DND-41 (cell line): ENCODE data around the gene TRAF1.

ENCODE experiments used
- EZH2 ChIP-seq: IDR thresholded peaks from 3 replicates; pipeline ENCODE4 v1.6.1; 2012; ENCODE audit warnings: borderline replicate concordance, low read depth, mild to moderate bottlenecking, moderate library complexity, low read length, inconsistent platforms; ENCODE audit not compliant: severe bottlenecking
- TF ChIP-seq, protein P1 (sequence below): IDR thresholded peaks from 2 replicates; pipeline ENCODE4 v1.5.1; 2012; ENCODE audit warnings: borderline replicate concordance, low read length, moderate library complexity, mild to moderate bottlenecking; ENCODE audit not compliant: poor library complexity, severe bottlenecking; ENCODE audit errors: extremely low read depth

DNA sequence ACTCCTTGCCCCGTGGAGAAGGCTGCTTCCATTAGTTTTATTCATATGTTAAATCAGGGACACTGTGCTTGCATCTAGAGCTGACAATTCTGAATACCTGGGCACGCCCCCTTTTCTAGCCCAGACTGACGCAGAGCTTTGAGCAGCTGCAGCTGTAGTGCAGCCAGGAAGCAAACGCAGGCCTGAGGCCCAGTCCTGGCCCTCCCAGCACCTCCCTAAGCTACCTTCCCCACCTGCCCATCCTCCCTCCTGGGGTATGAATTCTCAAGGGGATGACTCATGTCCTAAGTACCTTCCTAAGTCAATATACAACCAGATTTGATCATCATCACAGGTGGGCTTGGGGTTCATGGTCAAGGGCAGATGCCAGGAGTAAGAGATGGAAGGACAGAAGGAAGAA is 53.1 kb downstream of the TRAF1 start:
- TF ChIP-seq, protein P1, sequence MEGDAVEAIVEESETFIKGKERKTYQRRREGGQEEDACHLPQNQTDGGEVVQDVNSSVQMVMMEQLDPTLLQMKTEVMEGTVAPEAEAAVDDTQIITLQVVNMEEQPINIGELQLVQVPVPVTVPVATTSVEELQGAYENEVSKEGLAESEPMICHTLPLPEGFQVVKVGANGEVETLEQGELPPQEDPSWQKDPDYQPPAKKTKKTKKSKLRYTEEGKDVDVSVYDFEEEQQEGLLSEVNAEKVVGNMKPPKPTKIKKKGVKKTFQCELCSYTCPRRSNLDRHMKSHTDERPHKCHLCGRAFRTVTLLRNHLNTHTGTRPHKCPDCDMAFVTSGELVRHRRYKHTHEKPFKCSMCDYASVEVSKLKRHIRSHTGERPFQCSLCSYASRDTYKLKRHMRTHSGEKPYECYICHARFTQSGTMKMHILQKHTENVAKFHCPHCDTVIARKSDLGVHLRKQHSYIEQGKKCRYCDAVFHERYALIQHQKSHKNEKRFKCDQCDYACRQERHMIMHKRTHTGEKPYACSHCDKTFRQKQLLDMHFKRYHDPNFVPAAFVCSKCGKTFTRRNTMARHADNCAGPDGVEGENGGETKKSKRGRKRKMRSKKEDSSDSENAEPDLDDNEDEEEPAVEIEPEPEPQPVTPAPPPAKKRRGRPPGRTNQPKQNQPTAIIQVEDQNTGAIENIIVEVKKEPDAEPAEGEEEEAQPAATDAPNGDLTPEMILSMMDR: no peak
- no peak for TF ChIP-seq EZH2
